Posterior vena cava (tissue), 2 donors: ENCODE data around the gene LHX6. TPM values are rescaled to one million over a fixed set of nuclear protein-coding genes. Genes with fewer than 3 reads are reported as not detected.
A peak's percentile ranks its signal among the peaks of the same experiment; 100 is the strongest.

ENCODE experiments used
- DNase-seq: peaks from one replicate; pipeline ENCODE4 v3.0.0-alpha.2; 2020; ENCODE audit warnings: low spot score
- intact Hi-C, 2 donors: fragments of 100-400 bp; cut with DNase I; formaldehyde crosslinking; loops; one replicate each; pipeline versions ENCODE4 v1.14.1 to v1.14.2; 2022 to 2023
- total RNA-seq, 2 donors: library from RNA; stranded (reverse); fragmentation: NEBNext Ultra II Directional; extraction: Animal tissue kit (Norgen Biotek cat#: 25700); gene quantifications; one replicate each; pipeline ENCODE4 v1.2.1, GENCODE V29; 2021
- donor health status: DM: yes; HTN: yes; CAD: no.
- donor health status: DM: yes; HTN: yes; CAD: no.

LHX6 gene
- total RNA-seq, 2 donors from 2014 or later: 8.3 to 23.6 TPM

DNA sequence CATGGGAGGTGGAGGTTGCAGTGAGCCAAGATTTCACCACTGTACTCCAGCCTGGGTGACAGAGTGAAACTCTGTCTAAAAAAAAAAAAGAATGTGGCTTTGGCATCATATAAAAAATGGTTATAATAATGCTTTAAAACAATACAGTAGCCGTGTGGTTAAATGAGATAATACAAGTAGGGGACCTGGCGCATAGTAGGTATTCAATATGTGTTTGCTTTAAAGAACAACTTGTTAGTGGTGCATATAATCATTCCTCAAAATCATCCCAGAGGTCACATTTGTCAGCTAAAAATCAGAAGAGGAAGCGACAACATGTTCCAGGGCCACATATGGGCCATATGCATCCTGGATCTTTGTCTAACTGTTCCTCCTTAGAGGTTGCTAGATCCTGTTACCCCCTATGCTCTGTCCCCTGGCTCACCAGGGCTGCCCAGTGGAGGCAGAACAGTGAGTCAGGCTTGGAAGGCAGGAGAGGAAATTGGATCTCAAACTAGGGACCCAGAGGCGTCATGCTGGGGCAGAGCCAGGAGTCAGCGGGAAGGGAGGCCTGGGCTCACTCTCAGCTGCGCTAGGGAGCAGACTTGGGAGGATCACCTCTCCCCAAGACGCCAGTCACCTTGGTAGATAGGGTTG lies 27.7 kb downstream of the LHX6 start:
- intact Hi-C loops: loop anchor here in 1 of 2 donors (5.0 kb wide), 1 partner anchor 1016 kb away; no protein-coding TSS in a partner anchor
- peak; percentile 81 for DNase-seq

DNA sequence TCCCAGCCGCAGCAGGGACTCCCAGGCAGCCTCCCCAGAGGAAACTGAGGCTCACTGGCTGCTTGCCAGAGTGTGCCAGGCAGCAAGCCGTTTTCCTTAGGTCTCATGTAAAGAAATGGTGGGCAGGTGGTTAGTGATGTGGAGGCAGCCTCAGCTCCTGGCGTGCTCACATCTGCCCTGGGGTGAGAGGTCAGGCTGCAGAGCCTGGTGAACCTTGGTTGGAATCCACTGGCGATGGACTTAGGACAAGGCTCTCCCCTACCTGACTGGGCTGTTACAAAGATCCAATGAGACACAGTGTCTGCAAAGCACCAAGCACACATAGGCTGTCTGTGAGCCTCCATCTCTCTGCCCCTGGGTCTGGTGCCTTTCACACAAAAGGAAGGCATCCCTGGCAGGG lies 30.9 kb downstream of the LHX6 start:
- intact Hi-C loops: no loop called here
- DNase-seq: no peak

DNA sequence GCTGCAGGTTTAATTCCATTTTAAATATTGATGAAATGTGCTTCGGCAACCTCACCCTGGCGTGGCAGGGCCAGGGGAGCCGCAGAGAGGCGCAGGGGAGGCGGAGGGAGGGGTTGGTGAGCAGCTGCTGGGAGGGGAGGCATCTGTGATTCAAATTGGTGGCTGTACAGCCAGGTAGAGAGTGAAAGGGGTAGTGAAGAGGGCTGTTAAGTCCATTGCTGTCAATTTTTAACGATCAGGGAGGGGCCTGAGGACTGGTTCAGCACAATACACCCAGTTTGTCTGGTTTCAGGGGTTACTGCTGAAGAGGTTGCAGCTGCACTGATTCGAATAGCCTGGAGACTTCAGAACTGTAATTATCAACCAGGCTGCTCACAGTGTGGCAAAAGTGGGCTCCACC lies 31.3 kb downstream of the LHX6 start:
- intact Hi-C loops: no loop called here
- peak; percentile 45 for DNase-seq

DNA sequence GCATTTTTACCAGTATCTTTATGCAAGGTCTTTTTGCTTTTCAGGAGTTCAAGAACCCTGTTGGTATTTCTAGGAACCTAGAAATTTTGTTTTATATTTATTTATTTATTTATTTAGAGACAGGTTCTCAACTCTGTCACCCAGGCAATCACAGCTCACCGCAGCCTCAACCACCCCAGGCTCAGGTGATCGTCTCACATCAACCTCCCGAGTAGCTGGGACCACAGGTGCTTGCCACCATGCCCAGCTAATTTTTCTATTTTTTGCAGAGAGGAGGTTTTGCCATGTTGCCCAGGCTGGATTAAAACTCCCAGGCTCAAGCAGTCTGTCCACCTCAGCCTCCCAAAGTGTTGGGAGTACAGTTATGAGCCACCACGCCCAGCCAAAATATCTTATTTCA lies 32.9 kb downstream of the LHX6 start:
- intact Hi-C loops: no loop called here
- DNase-seq: peak; percentile 57

DNA sequence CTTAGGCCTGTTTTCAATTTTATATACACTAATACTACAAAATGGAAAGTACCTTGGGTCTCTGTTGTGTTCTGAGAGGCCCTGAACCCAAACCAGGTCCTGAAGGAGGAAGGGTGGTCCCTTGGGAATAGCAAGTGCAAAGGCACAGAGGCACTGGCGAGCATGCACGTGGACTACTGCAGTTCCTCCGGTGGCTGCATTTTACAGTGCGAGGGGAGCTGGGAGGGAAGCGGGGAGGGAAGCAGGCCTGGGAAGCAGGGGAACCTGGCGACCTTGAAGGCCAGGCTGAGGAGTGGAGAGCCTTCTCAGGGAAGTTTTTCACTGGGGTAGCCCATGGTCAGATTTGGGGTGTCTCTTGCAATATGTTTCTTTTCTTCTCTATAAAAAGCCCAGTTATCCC lies 35.1 kb downstream of the LHX6 start:
- DNase-seq: peak; percentile 65
- intact Hi-C loops: no loop called here

DNA sequence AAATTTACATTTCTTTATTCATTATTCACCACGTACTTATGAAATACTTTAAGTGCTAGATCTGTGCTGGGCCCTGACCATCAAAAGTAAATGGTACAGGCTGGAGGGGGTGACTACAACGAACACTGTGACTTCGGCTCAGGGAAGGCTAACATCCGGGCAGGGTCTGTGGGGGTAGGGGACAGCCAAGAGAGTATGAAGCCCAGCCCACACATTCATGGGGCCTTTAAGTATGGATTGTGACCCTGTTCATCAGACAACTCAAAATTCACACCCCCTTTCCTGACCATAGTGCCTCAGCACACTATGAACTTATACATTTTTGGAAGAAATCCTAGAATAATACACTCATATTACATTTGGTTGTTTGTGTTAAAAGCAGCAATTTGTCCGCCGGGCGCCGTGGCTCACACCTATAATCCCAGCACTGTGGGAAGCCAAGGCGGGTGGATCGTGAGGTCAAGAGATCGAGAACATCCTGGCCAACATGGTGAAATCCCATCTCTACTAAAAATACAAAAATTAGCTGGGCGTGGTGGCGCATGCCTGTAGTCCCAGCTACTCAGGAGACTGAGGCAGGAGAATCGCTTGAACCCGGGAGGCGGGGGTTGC lies 35.7 kb downstream of the LHX6 start:
- peak; percentile 64 for DNase-seq
- intact Hi-C loops: loop anchor here in 1 of 2 donors (1.0 kb wide), 1 partner anchor 25 kb away; no protein-coding TSS in a partner anchor

DNA sequence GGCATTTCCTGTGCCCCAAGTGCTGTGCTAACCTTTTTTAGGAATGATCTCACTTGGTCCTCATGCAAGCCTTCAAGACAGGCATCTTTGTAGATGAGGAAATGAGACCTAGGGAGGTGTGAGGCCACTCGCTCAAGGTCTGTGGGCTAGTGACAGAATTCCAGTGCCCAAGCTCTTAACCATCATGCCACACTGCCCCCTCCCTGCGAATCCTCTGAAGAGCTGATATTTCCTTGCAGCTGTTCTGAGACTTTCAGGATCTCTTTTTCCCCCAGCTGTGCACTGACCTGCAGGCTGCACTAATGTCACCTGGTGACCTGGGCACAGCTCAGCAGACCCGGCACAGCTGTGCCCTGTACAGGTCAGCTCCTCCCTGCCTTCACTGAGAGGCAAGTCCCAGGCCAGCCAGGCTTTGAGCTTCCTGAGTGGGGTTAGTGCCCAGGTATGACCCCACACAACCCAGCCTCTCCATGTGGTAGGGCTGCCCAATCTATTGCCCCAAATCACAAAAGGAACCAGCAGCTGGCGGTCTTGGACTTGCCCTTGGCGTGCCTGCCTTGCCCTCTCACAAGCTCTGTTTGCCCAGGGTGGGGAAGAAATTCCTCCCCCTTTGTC lies 36.4 kb downstream of the LHX6 start:
- intact Hi-C loops: loop anchor here in 1 of 2 donors (1.0 kb wide), 1 partner anchor 26 kb away; no protein-coding TSS in a partner anchor
- DNase-seq: peak; percentile 54

DNA sequence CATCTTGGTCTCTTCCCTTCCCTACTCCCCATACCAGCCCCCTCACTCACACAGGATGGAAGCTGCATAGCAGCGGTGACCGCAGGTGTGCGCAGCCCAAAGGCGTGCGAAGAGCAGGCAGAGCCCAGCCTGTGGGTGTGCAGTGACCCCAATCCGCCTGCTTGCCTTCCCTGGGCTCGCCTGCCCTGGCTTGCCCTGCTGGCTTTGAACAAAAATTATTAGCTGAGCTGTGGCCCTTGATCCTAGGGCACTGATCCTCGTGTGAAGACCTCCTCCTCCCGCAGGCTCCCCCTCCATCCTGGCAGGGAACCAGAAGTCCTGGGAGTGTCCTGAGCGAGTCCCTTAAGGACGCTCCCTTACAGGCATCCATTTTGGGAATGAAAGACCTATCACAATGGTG lies 37.2 kb downstream of the LHX6 start:
- DNase-seq: peak; percentile 53
- intact Hi-C loops: no loop called here

DNA sequence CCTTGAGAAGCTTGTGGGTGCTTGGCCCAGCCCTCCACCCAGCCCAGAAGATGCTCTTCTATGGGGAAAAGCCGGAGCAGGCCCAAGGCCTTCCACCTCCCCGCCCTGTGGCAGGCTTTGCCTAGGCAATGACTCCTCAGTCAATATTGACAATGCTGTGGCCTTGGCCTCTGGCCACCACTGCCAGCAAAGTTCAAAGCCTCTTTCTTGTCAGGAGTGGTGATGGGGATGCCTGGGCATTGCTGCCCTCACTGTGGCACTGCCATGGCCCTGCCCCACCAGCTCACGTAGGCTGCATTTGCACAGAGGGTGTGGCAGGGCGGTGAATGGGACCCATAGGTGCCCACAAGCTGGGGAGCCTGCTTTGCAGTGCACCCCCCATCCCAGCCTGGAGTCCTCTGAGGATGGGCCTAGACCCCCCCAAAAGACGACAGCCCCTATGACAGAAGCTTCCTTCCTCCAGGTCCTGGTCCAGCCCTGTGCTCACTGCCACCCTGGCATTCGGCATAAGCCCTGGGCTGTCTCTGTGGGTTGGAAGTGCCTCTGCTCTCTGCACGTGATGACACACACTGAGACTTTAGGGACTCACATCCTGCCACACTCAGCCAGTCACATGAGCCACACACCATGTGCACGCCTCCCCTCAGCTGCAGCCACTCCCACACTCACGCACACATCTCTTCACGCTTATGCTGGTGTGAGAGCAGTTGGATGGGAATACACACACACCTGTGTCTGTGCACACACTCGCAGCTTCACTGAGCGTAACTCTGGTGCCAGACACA lies 38.0 kb downstream of the LHX6 start:
- intact Hi-C loops: no loop called here
- peak; percentile 73 for DNase-seq

DNA sequence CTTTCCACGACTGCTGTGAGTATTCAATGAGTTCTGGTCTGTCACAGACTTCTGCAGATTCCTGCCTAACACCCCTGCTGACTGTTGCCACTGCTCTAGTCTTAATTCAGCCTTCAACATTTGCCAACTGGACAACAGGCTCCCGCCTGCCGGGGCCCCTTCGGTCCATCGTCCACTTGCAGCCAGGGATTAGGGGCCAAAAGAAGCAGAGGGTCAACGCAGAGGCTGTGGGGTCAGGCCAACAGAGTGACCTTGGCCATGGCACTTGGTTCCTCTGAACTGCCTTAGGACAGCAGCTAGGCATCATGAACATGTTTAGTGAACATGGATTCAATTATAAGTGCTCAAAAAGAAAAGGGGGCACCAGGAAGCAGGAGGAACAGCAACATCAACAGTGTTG lies 40.4 kb downstream of the LHX6 start:
- peak; percentile 19 for DNase-seq
- intact Hi-C loops: no loop called here

DNA sequence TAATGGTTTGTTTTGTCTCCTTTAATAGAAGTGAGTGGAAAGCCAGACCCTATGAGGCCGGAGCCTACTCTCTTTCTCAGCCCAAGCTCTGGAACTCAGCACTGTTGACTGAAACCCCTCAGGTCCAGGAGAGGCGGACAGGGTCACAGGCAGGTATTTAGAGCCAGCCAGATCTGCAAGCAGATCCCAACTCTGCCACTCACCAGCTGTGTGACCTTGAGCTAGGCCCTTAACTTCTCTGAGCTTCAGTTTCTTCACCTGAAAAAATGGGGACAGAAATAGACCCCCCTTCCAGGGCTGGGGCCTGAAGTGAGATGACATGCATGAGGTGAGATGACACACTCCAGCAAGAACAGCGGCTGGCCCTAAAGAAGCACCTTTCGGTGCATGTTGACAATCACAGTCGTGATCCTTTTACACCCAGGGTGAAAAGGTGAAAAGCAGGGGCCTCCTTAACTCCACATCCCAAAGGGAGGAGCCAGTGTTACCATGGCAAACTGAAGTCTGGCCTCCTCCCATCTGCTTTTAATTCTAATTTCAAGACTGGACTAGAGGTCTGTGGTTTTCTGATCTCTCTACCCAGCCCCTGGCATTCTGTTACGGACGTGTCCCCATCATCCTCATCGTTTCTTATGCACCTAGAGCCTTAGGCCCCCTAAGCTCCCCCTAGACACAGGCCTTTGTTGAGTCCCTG lies 41.8 kb downstream of the LHX6 start:
- intact Hi-C loops: no loop called here
- DNase-seq: peak; percentile 35

DNA sequence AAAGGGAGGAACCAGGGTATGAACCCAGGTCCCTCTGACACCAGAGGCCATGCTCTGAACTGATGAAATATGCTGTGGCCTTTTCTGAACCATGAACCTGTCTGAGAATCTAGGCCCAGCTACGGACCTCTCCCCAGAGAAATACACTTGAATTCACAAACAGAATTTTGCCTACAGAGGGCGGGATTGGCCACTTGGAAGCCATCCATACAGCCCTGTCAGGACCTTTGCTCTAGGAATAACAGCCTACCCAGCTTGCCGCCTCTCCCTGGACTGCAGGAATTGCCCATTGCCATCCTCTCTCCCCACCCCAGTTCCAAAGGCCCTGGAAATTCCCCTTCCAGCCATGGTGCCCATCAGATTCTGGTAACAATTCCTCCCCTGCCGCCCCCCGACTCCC lies 42.5 kb downstream of the LHX6 start:
- intact Hi-C loops: no loop called here
- DNase-seq: peak; percentile 53

DNA sequence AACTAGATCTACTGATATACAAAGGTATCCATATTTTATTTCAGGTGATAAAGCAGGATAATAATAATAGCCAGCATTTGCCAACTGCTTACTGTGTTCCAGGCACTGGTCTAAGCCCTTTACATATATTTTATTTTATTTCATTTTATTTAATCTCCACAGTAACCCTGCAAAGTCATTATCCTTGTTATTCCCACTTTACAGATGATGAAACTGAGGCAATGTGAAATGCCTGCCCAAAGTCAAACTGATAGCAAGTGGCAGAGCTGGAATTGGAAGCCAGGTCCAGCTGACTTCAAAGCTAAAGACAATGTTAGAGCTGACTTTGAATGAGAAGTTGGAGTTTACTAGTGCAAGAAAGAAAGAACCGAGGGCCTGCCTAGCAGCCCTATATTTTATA lies 44.2 kb downstream of the LHX6 start:
- intact Hi-C loops: no loop called here
- DNase-seq: no peak

DNA sequence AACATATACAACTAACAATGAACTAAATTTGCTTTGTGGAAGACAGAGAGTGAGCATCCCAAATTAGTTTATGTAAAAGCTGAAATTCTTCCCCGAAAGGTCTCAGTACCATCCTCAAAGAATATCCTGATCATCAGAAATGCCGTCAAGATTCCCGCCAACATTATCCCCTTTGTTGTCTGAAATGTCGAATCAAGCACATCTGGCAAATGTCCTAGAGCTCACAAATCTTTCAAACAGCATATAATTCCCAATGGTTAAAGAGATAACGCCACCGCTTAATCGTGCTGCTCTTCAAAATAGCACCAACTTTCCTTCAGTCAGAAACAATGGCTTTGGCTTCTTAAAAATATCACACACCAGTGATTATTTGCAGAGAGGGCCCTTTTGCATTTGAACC lies 45.3 kb downstream of the LHX6 start:
- intact Hi-C loops: no loop called here

DNA sequence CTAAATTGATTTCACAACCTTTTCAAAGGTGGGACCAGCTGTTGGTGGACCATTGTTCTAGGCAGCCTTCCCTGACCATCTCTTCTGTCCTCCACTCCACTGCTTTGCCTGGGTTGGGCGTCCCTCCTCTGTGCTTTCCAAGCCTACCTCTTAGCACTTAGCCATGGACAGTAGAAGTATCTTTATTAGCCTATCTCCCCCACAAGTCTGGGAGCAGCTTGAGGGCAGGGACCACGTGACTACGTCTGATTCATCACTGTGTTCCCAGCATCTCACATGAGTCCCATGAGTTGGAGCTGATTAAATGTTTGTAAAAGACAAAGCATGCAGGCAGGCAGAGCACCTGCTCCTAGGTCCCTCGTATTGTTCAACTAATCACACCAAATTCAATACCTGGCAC lies 48.1 kb downstream of the LHX6 start:
- intact Hi-C loops: no loop called here
- no peak for DNase-seq

More for the DNA sequence above, 45.3 kb downstream of the LHX6 start:
- no peak for DNase-seq

DNA sequence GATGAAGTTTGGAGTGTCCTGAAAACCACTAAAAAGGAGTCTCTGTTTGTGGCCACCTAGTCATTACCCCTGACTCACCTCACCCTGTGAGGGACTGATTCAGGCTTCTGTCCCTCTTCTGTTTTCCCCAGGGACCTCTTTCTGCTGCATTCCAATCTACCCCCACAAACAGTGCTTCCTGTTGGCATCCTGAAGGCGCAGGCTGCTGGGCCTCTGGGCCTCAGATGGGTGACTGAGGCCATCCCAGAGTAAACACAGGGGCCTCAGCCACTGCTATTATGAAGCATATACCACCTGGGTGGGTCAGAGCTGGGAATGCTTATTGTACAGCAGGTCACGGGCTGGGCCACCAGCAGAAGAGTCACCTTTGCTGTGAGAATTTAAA lies 49.1 kb downstream of the LHX6 start:
- no peak for DNase-seq
- intact Hi-C loops: no loop called here

DNA sequence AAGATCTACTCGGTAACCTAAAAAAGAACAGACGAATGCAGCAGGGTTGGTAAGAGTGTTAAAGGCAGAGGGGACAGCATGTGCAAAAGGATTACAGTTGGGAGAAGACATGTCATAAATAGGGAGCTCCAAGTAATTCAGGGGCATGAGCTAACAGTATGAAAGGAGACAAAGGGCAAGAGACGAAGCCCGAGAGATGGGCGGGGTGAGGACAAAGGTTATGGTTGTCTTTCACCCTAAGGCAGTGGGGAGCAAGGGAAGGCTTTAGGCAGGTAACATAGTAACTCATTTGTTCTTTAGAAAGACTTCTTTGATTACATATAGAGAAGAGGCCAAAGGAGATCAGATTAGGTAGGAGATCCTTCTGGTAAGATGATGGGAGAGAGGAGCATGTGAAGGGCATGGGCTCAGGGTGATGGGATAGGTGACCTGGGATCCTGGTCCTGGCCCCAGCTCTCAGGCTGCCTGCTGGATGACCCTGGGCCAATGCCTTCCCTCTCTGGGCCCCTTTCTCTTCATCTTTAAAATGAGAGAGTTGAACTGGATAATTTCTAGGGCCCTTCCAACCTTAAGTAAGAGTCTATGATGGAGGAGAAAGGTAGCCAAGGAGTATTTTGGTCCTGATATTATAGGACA lies 49.6 kb downstream of the LHX6 start:
- no peak for DNase-seq
- intact Hi-C loops: no loop called here

DNA sequence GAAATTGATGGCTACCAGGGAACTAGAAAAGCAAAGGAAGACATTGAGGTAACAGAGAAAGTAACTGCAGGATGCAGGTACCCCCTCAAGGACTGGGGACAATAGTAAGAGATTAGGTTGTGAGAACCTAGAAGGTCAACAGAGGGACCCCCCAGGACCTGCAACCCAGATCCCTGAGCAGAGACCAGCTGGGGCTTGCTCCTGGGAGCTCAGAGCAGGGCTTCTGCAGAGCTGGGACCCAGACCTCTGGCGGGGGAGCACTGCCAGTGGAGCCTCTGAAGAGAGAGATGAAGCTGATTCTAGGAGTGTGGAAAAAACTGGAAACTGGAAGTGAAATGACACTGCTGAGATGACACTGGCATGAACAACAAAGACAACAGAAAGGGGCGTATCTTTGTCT lies 51.8 kb downstream of the LHX6 start:
- intact Hi-C loops: no loop called here

DNA sequence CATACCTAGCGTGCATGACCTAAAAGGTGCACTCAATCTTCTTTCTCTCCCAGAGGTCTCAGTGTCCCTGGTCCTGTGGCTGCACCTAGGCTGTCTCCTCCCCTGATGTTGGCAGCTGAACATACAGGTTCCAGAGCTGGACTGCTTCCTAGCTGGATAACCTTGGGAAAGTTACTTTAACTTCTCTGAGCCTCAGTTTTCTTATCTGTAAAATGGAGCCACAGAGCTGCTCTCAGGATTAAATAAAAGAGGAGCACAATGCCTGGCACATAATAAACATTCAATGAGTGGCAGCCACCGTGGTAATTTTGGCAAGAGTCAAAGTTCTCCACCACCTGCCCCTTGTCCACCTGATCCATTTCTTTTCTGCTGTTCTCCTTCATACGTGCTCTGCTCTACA lies 55.1 kb downstream of the LHX6 start:
- DNase-seq: no peak
- intact Hi-C loops: no loop called here

More for the DNA sequence above, 51.8 kb downstream of the LHX6 start:
- no peak for DNase-seq
